CD4-positive, alpha-beta T cell treated with Interleukin-6 for 4 hours (primary cell): ENCODE results near the gene XYLT1.
A peak's percentile ranks its signal among the peaks of the same experiment; 100 is the strongest.

Source experiments
- DNase-seq: peaks from one replicate; pipeline ENCODE4 v3.0.0-alpha.2; 2020; ENCODE audit warnings: mixed read lengths

XYLT1 gene

GRCh38 chr16:17457997-17458396 lies 12.8 kb downstream of the XYLT1 start:
- no peak for DNase-seq

- no peak for DNase-seq
Measured at GRCh38 chr16:17457513-17457912, 13.2 kb downstream of the XYLT1 start.

GRCh38 chr16:17454162-17454730 lies 16.5 kb downstream of the XYLT1 start:
- DNase-seq: no peak

- no peak for DNase-seq
Measured at GRCh38 chr16:17453364-17454038, 17.3 kb downstream of the XYLT1 start.

- DNase-seq: no peak
Measured at GRCh38 chr16:17452922-17453321, 17.8 kb downstream of the XYLT1 start.

GRCh38 chr16:17451843-17452242 lies 18.9 kb downstream of the XYLT1 start:
- DNase-seq: peak; percentile 19

GRCh38 chr16:17450291-17450690 lies 20.5 kb downstream of the XYLT1 start:
- DNase-seq: no peak

- peak; percentile 45 for DNase-seq
Measured at GRCh38 chr16:17448640-17449638, 21.8 kb downstream of the XYLT1 start.

GRCh38 chr16:17447101-17447569 lies 23.6 kb downstream of the XYLT1 start:
- no peak for DNase-seq

GRCh38 chr16:17446661-17447060 lies 24.1 kb downstream of the XYLT1 start:
- DNase-seq: no peak

GRCh38 chr16:17445421-17445820 lies 25.3 kb downstream of the XYLT1 start:
- no peak for DNase-seq

- DNase-seq: no peak
Measured at GRCh38 chr16:17444658-17445057, 26.1 kb downstream of the XYLT1 start.

- DNase-seq: no peak
Measured at GRCh38 chr16:17440131-17440530, 30.6 kb downstream of the XYLT1 start.

- DNase-seq: no peak
Measured at GRCh38 chr16:17439580-17439979, 31.2 kb downstream of the XYLT1 start.

- no peak for DNase-seq
Measured at GRCh38 chr16:17437981-17438380, 32.8 kb downstream of the XYLT1 start.

GRCh38 chr16:17437127-17437720 lies 33.5 kb downstream of the XYLT1 start:
- no peak for DNase-seq

GRCh38 chr16:17435318-17435717 lies 35.4 kb downstream of the XYLT1 start:
- DNase-seq: no peak

- DNase-seq: no peak
Measured at GRCh38 chr16:17433577-17434451, 36.9 kb downstream of the XYLT1 start.

- DNase-seq: no peak
Measured at GRCh38 chr16:17432901-17433576, 37.7 kb downstream of the XYLT1 start.

- DNase-seq: no peak
Measured at GRCh38 chr16:17431968-17432625, 38.7 kb downstream of the XYLT1 start.

GRCh38 chr16:17431012-17431411 lies 39.7 kb downstream of the XYLT1 start:
- no peak for DNase-seq
